Measurements from ENCODE around the gene ELAPOR1.

The ELAPOR1 gene

DNA sequence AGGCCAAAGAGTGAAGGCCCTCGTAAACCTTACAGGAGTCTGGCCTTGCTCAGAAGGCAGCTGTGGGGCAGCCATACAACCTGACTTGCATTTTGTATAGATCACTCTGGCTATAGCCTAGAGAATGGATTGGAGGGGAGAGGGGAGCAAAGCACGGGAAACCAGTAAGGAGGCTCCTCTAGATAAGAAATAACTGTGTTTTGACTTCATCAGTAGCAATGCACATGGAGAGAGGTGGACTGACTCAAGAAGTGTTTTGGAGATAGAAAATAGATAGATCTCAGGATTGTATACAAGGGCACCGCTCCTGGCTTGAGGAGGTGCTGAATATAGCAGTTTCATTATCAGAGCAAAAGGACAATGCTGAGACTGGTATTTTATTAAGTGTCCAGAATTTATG is 26.5 kb downstream of the ELAPOR1 start:
- TF ChIP-seq, protein P1, sequence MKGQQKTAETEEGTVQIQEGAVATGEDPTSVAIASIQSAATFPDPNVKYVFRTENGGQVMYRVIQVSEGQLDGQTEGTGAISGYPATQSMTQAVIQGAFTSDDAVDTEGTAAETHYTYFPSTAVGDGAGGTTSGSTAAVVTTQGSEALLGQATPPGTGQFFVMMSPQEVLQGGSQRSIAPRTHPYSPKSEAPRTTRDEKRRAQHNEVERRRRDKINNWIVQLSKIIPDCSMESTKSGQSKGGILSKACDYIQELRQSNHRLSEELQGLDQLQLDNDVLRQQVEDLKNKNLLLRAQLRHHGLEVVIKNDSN (IDR thresholded peaks at IDR 0.05): no peak
- TF ChIP-seq YY1 (IDR thresholded peaks at IDR 0.05; ENCODE audit: low read depth): no peak
- TF ChIP-seq RAD21 (IDR thresholded peaks at IDR 0.05; ENCODE audit: low read depth): no peak
- TF ChIP-seq FOXM1 (IDR thresholded peaks at IDR 0.05; ENCODE audit: borderline replicate concordance, low read depth): no peak
- TF ChIP-seq, protein P2, sequence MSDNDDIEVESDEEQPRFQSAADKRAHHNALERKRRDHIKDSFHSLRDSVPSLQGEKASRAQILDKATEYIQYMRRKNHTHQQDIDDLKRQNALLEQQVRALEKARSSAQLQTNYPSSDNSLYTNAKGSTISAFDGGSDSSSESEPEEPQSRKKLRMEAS (IDR thresholded peaks at IDR 0.05): no peak
- no peak for TF ChIP-seq EP300 (IDR thresholded peaks at IDR 0.05; ENCODE audit: borderline replicate concordance)
- no peak for TF ChIP-seq NFIC (IDR thresholded peaks at IDR 0.05)
- TF ChIP-seq ZBTB7A (IDR thresholded peaks at IDR 0.05; ENCODE audit: low read depth): no peak
- no peak for TF ChIP-seq TCF12 (IDR thresholded peaks at IDR 0.05; ENCODE audit: low read depth)

DNA sequence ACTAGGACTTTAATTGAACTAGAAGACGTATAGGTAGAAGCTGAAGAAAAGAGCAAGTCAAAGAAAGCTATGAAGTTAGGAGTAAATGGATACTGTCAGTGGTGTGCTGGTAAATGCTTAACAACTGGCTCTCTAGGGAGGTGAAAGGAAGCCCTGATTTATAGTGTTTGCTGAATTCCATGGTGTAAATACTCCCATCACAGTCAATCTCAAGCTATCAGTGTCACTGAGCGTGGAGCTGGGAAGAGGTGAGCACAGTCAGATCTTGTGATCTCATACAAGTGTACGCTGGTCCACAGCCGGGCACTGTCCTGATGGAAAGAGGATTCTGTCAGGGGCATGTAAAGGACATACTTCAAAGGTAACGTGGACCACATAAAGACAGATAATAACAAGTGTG is 28.3 kb downstream of the ELAPOR1 start:
- no peak for TF ChIP-seq YY1 (IDR thresholded peaks at IDR 0.05; ENCODE audit: low read depth)
- no peak for TF ChIP-seq NFIC (IDR thresholded peaks at IDR 0.05)
- no peak for TF ChIP-seq CREB1 (IDR thresholded peaks at IDR 0.05; ENCODE audit: low read depth)
- TF ChIP-seq, protein P1 (IDR thresholded peaks at IDR 0.05): no peak
- TF ChIP-seq RAD21 (IDR thresholded peaks at IDR 0.05; ENCODE audit: low read depth): no peak
- TF ChIP-seq EGR1 (IDR thresholded peaks at IDR 0.05): no peak
- no peak for TF ChIP-seq FOXM1 (IDR thresholded peaks at IDR 0.05; ENCODE audit: borderline replicate concordance, low read depth)
- TF ChIP-seq TEAD4 (IDR thresholded peaks at IDR 0.05): no peak
- TF ChIP-seq EP300 (IDR thresholded peaks at IDR 0.05; ENCODE audit: borderline replicate concordance): no peak
- TF ChIP-seq, protein P3, sequence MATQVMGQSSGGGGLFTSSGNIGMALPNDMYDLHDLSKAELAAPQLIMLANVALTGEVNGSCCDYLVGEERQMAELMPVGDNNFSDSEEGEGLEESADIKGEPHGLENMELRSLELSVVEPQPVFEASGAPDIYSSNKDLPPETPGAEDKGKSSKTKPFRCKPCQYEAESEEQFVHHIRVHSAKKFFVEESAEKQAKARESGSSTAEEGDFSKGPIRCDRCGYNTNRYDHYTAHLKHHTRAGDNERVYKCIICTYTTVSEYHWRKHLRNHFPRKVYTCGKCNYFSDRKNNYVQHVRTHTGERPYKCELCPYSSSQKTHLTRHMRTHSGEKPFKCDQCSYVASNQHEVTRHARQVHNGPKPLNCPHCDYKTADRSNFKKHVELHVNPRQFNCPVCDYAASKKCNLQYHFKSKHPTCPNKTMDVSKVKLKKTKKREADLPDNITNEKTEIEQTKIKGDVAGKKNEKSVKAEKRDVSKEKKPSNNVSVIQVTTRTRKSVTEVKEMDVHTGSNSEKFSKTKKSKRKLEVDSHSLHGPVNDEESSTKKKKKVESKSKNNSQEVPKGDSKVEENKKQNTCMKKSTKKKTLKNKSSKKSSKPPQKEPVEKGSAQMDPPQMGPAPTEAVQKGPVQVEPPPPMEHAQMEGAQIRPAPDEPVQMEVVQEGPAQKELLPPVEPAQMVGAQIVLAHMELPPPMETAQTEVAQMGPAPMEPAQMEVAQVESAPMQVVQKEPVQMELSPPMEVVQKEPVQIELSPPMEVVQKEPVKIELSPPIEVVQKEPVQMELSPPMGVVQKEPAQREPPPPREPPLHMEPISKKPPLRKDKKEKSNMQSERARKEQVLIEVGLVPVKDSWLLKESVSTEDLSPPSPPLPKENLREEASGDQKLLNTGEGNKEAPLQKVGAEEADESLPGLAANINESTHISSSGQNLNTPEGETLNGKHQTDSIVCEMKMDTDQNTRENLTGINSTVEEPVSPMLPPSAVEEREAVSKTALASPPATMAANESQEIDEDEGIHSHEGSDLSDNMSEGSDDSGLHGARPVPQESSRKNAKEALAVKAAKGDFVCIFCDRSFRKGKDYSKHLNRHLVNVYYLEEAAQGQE (IDR thresholded peaks at IDR 0.05; ENCODE audit: low read depth): no peak
- no peak for TF ChIP-seq ZBTB7A (IDR thresholded peaks at IDR 0.05; ENCODE audit: low read depth)
- TF ChIP-seq CEBPB (IDR thresholded peaks at IDR 0.05): no peak
- TF ChIP-seq TAF1 (IDR thresholded peaks at IDR 0.05; ENCODE audit: low read depth): no peak
- no peak for TF ChIP-seq TCF12 (IDR thresholded peaks at IDR 0.05; ENCODE audit: low read depth)

- TF ChIP-seq CEBPB (IDR thresholded peaks at IDR 0.05): no peak
- TF ChIP-seq YY1 (IDR thresholded peaks at IDR 0.05; ENCODE audit: low read depth): no peak
- TF ChIP-seq ZBTB7A (IDR thresholded peaks at IDR 0.05; ENCODE audit: low read depth): no peak
- no peak for TF ChIP-seq RAD21 (IDR thresholded peaks at IDR 0.05; ENCODE audit: low read depth)
- TF ChIP-seq TEAD4 (IDR thresholded peaks at IDR 0.05): no peak
- TF ChIP-seq, protein P3 (IDR thresholded peaks at IDR 0.05; ENCODE audit: low read depth): no peak
- no peak for TF ChIP-seq EGR1 (IDR thresholded peaks at IDR 0.05)
- TF ChIP-seq, protein P2 (IDR thresholded peaks at IDR 0.05): no peak
- no peak for TF ChIP-seq CREB1 (IDR thresholded peaks at IDR 0.05; ENCODE audit: low read depth)
- no peak for TF ChIP-seq FOXM1 (IDR thresholded peaks at IDR 0.05; ENCODE audit: borderline replicate concordance, low read depth)
- TF ChIP-seq TCF12 (IDR thresholded peaks at IDR 0.05; ENCODE audit: low read depth): no peak
- no peak for TF ChIP-seq NFIC (IDR thresholded peaks at IDR 0.05)
- no peak for TF ChIP-seq EP300 (IDR thresholded peaks at IDR 0.05; ENCODE audit: borderline replicate concordance)
- TF ChIP-seq TAF1 (IDR thresholded peaks at IDR 0.05; ENCODE audit: low read depth): no peak
- TF ChIP-seq, protein P1 (IDR thresholded peaks at IDR 0.05): no peak
These were observed 35.2 kb downstream of the ELAPOR1 start for GRCh38 chr1:109148987-109149561.

- TF ChIP-seq TEAD4 (IDR thresholded peaks at IDR 0.05) (no peak), EP300 (IDR thresholded peaks at IDR 0.05; ENCODE audit: borderline replicate concordance) (no peak), TAF1 (IDR thresholded peaks at IDR 0.05; ENCODE audit: low read depth) (no peak), ZBTB7A (IDR thresholded peaks at IDR 0.05; ENCODE audit: low read depth) (no peak), YY1 (IDR thresholded peaks at IDR 0.05; ENCODE audit: low read depth) (no peak), NFIC (IDR thresholded peaks at IDR 0.05) (no peak), TCF12 (IDR thresholded peaks at IDR 0.05; ENCODE audit: low read depth) (no peak), FOXM1 (IDR thresholded peaks at IDR 0.05; ENCODE audit: borderline replicate concordance, low read depth) (no peak), RAD21 (IDR thresholded peaks at IDR 0.05; ENCODE audit: low read depth) (no peak), CEBPB (IDR thresholded peaks at IDR 0.05) (no peak), EGR1 (IDR thresholded peaks at IDR 0.05) (no peak), CREB1 (IDR thresholded peaks at IDR 0.05; ENCODE audit: low read depth) (no peak)
- TF ChIP-seq, protein P2 (IDR thresholded peaks at IDR 0.05): no peak
- TF ChIP-seq, protein P1 (IDR thresholded peaks at IDR 0.05): no peak
- TF ChIP-seq, protein P3 (IDR thresholded peaks at IDR 0.05; ENCODE audit: low read depth): no peak
These were observed 36.1 kb downstream of the ELAPOR1 start for GRCh38 chr1:109149874-109150601.
